DMS53 treated with DMSO at 0.1 percent for 48 hours (cell line): ENCODE data around the gene PRKCE.

Experiments used
- DNase-seq: peaks from one replicate; lab custom pipeline; 2025; ENCODE audit not compliant: unreplicated experiment; lab: John Stamatoyannopoulos, UW

The PRKCE gene

GRCh38 chr2:45979065-45979464, 327.6 kb downstream of the PRKCE start:
- DNase-seq: peak; percentile 45

- DNase-seq: no peak
These were observed 328.8 kb downstream of the PRKCE start for GRCh38 chr2:45980161-45980865.

- DNase-seq: no peak
These were observed 330.0 kb downstream of the PRKCE start for GRCh38 chr2:45981384-45981930.

- no peak for DNase-seq
These were observed 330.6 kb downstream of the PRKCE start for GRCh38 chr2:45982096-45982495.

GRCh38 chr2:45983213-45983612, 331.7 kb downstream of the PRKCE start:
- DNase-seq: no peak

- no peak for DNase-seq
These were observed 332.9 kb downstream of the PRKCE start for GRCh38 chr2:45984366-45984765.

GRCh38 chr2:45984896-45985473, 333.5 kb downstream of the PRKCE start:
- DNase-seq: no peak

- DNase-seq: no peak
These were observed 335.0 kb downstream of the PRKCE start for GRCh38 chr2:45986509-45986908.

GRCh38 chr2:45987856-45988255, 336.4 kb downstream of the PRKCE start:
- no peak for DNase-seq

GRCh38 chr2:45988879-45989278, 337.4 kb downstream of the PRKCE start:
- DNase-seq: no peak

GRCh38 chr2:45990131-45990530, 338.7 kb downstream of the PRKCE start:
- DNase-seq: no peak

- peak; percentile 18 for DNase-seq
These were observed 340.7 kb downstream of the PRKCE start for GRCh38 chr2:45992021-45992740.

- no peak for DNase-seq
These were observed 341.4 kb downstream of the PRKCE start for GRCh38 chr2:45992741-45993475.

- peak; percentile 12 for DNase-seq
These were observed 342.1 kb downstream of the PRKCE start for GRCh38 chr2:45993476-45993991.

GRCh38 chr2:45994060-45994459, 342.6 kb downstream of the PRKCE start:
- DNase-seq: no peak

GRCh38 chr2:46000660-46001059, 349.2 kb downstream of the PRKCE start:
- DNase-seq: no peak

- DNase-seq: no peak
These were observed 349.8 kb downstream of the PRKCE start for GRCh38 chr2:46001290-46001689.

GRCh38 chr2:46001741-46002506, 350.4 kb downstream of the PRKCE start:
- DNase-seq: no peak

- peak; percentile 77 for DNase-seq
These were observed 351.0 kb downstream of the PRKCE start for GRCh38 chr2:46002507-46002883.

- DNase-seq: no peak
These were observed 351.5 kb downstream of the PRKCE start for GRCh38 chr2:46002947-46003346.
